C4-2B (cell line): Measurements from ENCODE around the gene PEX16.
A peak's percentile ranks its signal among the peaks of the same experiment; 100 is the strongest.

Experiments
- H3K27ac ChIP-seq: fragments of 450-650 bp; 2 replicates; pipeline ENCODE4 v1.5.1; 2017
- CTCF ChIP-seq: fragments of 450-650 bp; conservative IDR thresholded peaks from 2 replicates; pipeline ENCODE4 v1.5.1; 2017; ENCODE audit warnings: mild to moderate bottlenecking
- ZFX ChIP-seq: fragments of 450-650 bp; IDR thresholded peaks from 2 replicates; pipeline ENCODE4 v1.6.1; 2017

PEX16 gene

GRCh38 chr11:45917623-45918330 lies at the start of gene PEX16:
Gene PEX16, minus strand, starts transcription at chr11:45917877. Its CDS starts 66 bp downstream, at chr11:45917811.
- TF ChIP-seq ZFX (no peak), CTCF (no peak)
- H3K27ac ChIP-seq, result peak within 1 kb of the TSS; percentile 90

GRCh38 chr11:45964911-45965389 lies 47.3 kb upstream of the PEX16 start:
- H3K27ac ChIP-seq, result no peak overlapping the region
- TF ChIP-seq ZFX (no peak), CTCF (peak; percentile 97)

GRCh38 chr11:45961751-45962240 lies 44.1 kb upstream of the PEX16 start:
- no peak overlapping the region for H3K27ac ChIP-seq
- TF ChIP-seq CTCF (no peak), ZFX (no peak)

GRCh38 chr11:45960387-45961095 lies 42.9 kb upstream of the PEX16 start:
- no peak overlapping the region for H3K27ac ChIP-seq
- TF ChIP-seq CTCF, result no peak
- TF ChIP-seq ZFX, result no peak

- no peak overlapping the region for H3K27ac ChIP-seq
- no peak for TF ChIP-seq CTCF
- TF ChIP-seq ZFX, result no peak
These were observed 42.2 kb upstream of the PEX16 start for GRCh38 chr11:45959851-45960250.

GRCh38 chr11:45949992-45950407 lies 32.3 kb upstream of the PEX16 start:
- H3K27ac ChIP-seq, result no peak overlapping the region
- TF ChIP-seq CTCF, result no peak
- TF ChIP-seq ZFX, result no peak

GRCh38 chr11:45948356-45948755 lies 30.7 kb upstream of the PEX16 start:
- TF ChIP-seq CTCF, result no peak
- TF ChIP-seq ZFX, result no peak

More at GRCh38 chr11:45948356-45948755, 30.7 kb upstream of the PEX16 start:
- no peak overlapping the region; the same call in 1 of the 2 replicates for H3K27ac ChIP-seq
